H1 (cell line): Measurements from ENCODE around the gene CORO6.

Experiments
- BCL11A ChIP-seq, 2 experiments: IDR thresholded peaks; one replicate each; pipeline ENCODE4 v1.6.1; 2011; ENCODE audit warnings: low read depth in 2 of 2, low read length in 2 of 2, mild to moderate bottlenecking in 2 of 2
- CREB1 ChIP-seq: IDR thresholded peaks from 2 replicates; pipeline ENCODE4 v1.6.1; 2012; ENCODE audit warnings: inconsistent platforms
- HDAC2 ChIP-seq, 2 experiments: fragments of 300-600 bp in 1 of 2; sonication (generic) in 1 of 2; IDR thresholded peaks; 2 replicates each; pipeline ENCODE4 v1.6.1; 2011 to 2012; ENCODE audit warnings: low read depth in 2 of 2, low read length in 2 of 2, mild to moderate bottlenecking in 2 of 2, moderate library complexity in 2 of 2, borderline replicate concordance in 1 of 2, inconsistent platforms in 1 of 2
- MAX ChIP-seq: IDR thresholded peaks from 2 replicates; pipeline ENCODE4 v1.6.1; 2012; ENCODE audit warnings: inconsistent platforms
- POLR2A ChIP-seq, 2 experiments: IDR thresholded peaks; 1 replicate in 1 of 2; 2 replicates in 1 of 2; pipeline ENCODE4 v1.6.1; 2011; ENCODE audit warnings: low read depth in 2 of 2, low read length in 2 of 2, mild to moderate bottlenecking in 2 of 2; ENCODE audit errors: control extremely low read depth in 1 of 2
- SIN3A ChIP-seq, 2 experiments: IDR thresholded peaks in 1 of 2; conservative IDR thresholded peaks in 1 of 2; 2 replicates each; pipeline ENCODE4 v1.6.1; 2011 to 2012; ENCODE audit warnings: low read length in 2 of 2, improper control_type of control experiment in 1 of 2, low read depth in 1 of 2, mild to moderate bottlenecking in 1 of 2
- SIX5 ChIP-seq: IDR thresholded peaks from 2 replicates; pipeline ENCODE4 v1.6.1; 2011; ENCODE audit warnings: mild to moderate bottlenecking, low read depth, low read length
- TAF1 ChIP-seq: IDR thresholded peaks from 2 replicates; pipeline ENCODE4 v1.6.1; 2011; ENCODE audit warnings: mild to moderate bottlenecking, low read depth, low read length
- TAF7 ChIP-seq: optimal IDR thresholded peaks from 2 replicates; pipeline ENCODE3; 2011; ENCODE audit warnings: low read depth, mild to moderate bottlenecking, inconsistent platforms, low read length, moderate library complexity, borderline replicate concordance
- TBP ChIP-seq: IDR thresholded peaks from 2 replicates; pipeline ENCODE4 v1.6.1; 2011; ENCODE audit warnings: low read depth, low read length, improper control_type of control experiment
- TF ChIP-seq, protein P1 (sequence below), 3 experiments: IDR thresholded peaks; 1 replicate in 2 of 3; 2 replicates in 1 of 3; pipeline versions ENCODE4 v1.5.1 to v1.6.1; 2011; ENCODE audit warnings: low read length in 3 of 3, mild to moderate bottlenecking in 3 of 3, inconsistent platforms in 2 of 3, low read depth in 1 of 3, moderate library complexity in 1 of 3; ENCODE audit not compliant: insufficient read depth in 1 of 3; ENCODE audit errors: control extremely low read depth in 1 of 3
- TF ChIP-seq, protein P2 (sequence below): IDR thresholded peaks from 2 replicates; pipeline ENCODE4 v1.6.1; 2011; ENCODE audit warnings: low read length, improper control_type of control experiment

- TF ChIP-seq TBP (no peak), SIN3A (conservative IDR thresholded peaks at IDR 0.05 in 1 of 2, IDR thresholded peaks at IDR 0.05 in 1 of 2; ENCODE audit: low read depth in 1 of 2, low read length in 2 of 2) (no peak), HDAC2 (IDR thresholded peaks at IDR 0.05; ENCODE audit: borderline replicate concordance in 1 of 2, low read depth in 2 of 2, low read length in 2 of 2) (no peak), TAF7 (no peak), POLR2A (IDR thresholded peaks at IDR 0.05; ENCODE audit: control extremely low read depth in 1 of 2, low read depth in 2 of 2, low read length in 2 of 2) (no peak), CREB1 (no peak), MAX (no peak), TAF1 (no peak), BCL11A (IDR thresholded peaks at IDR 0.05; ENCODE audit: low read depth in 2 of 2, low read length in 2 of 2) (no peak), SIX5 (no peak)
- TF ChIP-seq, protein P1, sequence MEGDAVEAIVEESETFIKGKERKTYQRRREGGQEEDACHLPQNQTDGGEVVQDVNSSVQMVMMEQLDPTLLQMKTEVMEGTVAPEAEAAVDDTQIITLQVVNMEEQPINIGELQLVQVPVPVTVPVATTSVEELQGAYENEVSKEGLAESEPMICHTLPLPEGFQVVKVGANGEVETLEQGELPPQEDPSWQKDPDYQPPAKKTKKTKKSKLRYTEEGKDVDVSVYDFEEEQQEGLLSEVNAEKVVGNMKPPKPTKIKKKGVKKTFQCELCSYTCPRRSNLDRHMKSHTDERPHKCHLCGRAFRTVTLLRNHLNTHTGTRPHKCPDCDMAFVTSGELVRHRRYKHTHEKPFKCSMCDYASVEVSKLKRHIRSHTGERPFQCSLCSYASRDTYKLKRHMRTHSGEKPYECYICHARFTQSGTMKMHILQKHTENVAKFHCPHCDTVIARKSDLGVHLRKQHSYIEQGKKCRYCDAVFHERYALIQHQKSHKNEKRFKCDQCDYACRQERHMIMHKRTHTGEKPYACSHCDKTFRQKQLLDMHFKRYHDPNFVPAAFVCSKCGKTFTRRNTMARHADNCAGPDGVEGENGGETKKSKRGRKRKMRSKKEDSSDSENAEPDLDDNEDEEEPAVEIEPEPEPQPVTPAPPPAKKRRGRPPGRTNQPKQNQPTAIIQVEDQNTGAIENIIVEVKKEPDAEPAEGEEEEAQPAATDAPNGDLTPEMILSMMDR (IDR thresholded peaks at IDR 0.05; ENCODE audit: control extremely low read depth in 1 of 3, insufficient read depth in 1 of 3, low read depth in 1 of 3, low read length in 3 of 3), result no peak
- TF ChIP-seq, protein P2, sequence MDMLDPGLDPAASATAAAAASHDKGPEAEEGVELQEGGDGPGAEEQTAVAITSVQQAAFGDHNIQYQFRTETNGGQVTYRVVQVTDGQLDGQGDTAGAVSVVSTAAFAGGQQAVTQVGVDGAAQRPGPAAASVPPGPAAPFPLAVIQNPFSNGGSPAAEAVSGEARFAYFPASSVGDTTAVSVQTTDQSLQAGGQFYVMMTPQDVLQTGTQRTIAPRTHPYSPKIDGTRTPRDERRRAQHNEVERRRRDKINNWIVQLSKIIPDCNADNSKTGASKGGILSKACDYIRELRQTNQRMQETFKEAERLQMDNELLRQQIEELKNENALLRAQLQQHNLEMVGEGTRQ, result no peak
Measured at GRCh38 chr17:29661213-29661612, 38.5 kb upstream of the CORO6 start.
